Rectal smooth muscle tissue (tissue), 1 donor: ENCODE results near the gene CLEC1B.
"Not testable (repeated sequence)": the region's sequence is repeated elsewhere in the genome, so short reads cannot be mapped to it uniquely, and the experiment has no call there.

ENCODE experiments used
- H3K27ac ChIP-seq: one replicate; pipeline ENCODE4 v1.7.0; 2013; ENCODE audit warnings: low read depth, low read length, inconsistent platforms
- H3K27me3 ChIP-seq: one replicate; pipeline ENCODE4 v1.7.0; 2013; ENCODE audit warnings: low read length; ENCODE audit not compliant: control insufficient read depth, insufficient read depth
- H3K36me3 ChIP-seq: one replicate; pipeline ENCODE4 v1.7.0; 2013; ENCODE audit warnings: low read length; ENCODE audit not compliant: control insufficient read depth, insufficient read depth
- H3K4me1 ChIP-seq: one replicate; pipeline ENCODE4 v1.7.0; 2013; ENCODE audit warnings: low read length; ENCODE audit not compliant: control insufficient read depth, insufficient read depth
- H3K4me3 ChIP-seq: one replicate; pipeline ENCODE4 v1.7.0; 2013; ENCODE audit warnings: low read length
- H3K9ac ChIP-seq: one replicate; pipeline ENCODE4 v1.7.0; 2013; ENCODE audit warnings: low read length

CLEC1B gene

GRCh38 chr12:10016881-10017280 lies 18.0 kb upstream of the CLEC1B start:
- Histone ChIP-seq H3K27ac (no peak overlapping the region), H3K9ac (no peak overlapping the region), H3K27me3 (no peaks in the 10 kb centered on the region), H3K36me3 (no peaks in the 10 kb centered on the region), H3K4me1 (no peaks in the 10 kb centered on the region), H3K4me3 (no peak overlapping the region)

GRCh38 chr12:10015450-10015849 lies 16.5 kb upstream of the CLEC1B start:
- H3K4me3 ChIP-seq = no peak overlapping the region
- H3K4me1 ChIP-seq = no peaks in the 10 kb centered on the region
- H3K9ac ChIP-seq = no peak overlapping the region
- no peaks in the 10 kb centered on the region for H3K36me3 ChIP-seq
- H3K27ac ChIP-seq = no peak overlapping the region
- H3K27me3 ChIP-seq = no peaks in the 10 kb centered on the region

GRCh38 chr12:10012630-10013330 lies 13.9 kb upstream of the CLEC1B start:
- Histone ChIP-seq H3K27me3 (no peaks in the 10 kb centered on the region), H3K9ac (no peak overlapping the region), H3K36me3 (no peaks in the 10 kb centered on the region), H3K4me3 (no peak overlapping the region), H3K27ac (no peak overlapping the region), H3K4me1 (no peaks in the 10 kb centered on the region)

GRCh38 chr12:10001171-10001776 lies 2.4 kb upstream of the CLEC1B start:
- no peaks in the 10 kb centered on the region for H3K36me3 ChIP-seq
- no peak overlapping the region for H3K27ac ChIP-seq
- H3K9ac ChIP-seq = no peak overlapping the region
- no peaks in the 10 kb centered on the region for H3K4me1 ChIP-seq
- H3K4me3 ChIP-seq = no peak overlapping the region
- no peaks in the 10 kb centered on the region for H3K27me3 ChIP-seq

- Histone ChIP-seq H3K4me1 (no peaks in the 10 kb centered on the region), H3K27ac (no peak overlapping the region), H3K36me3 (no peaks in the 10 kb centered on the region), H3K27me3 (no peaks in the 10 kb centered on the region), H3K9ac (no peak overlapping the region), H3K4me3 (no peak overlapping the region)
These were observed 6.6 kb downstream of the CLEC1B start for GRCh38 chr12:9992296-9992695.

GRCh38 chr12:9991876-9992275 lies 7.0 kb downstream of the CLEC1B start:
- H3K27ac ChIP-seq = no peak overlapping the region
- no peak overlapping the region for H3K4me3 ChIP-seq
- H3K27me3 ChIP-seq = no peaks in the 10 kb centered on the region

GRCh38 chr12:9980126-9980525 lies 18.8 kb downstream of the CLEC1B start:
- no peaks in the 10 kb centered on the region for H3K27me3 ChIP-seq
- no peak overlapping the region for H3K4me3 ChIP-seq
- H3K4me1 ChIP-seq = no peaks in the 10 kb centered on the region
- no peak overlapping the region for H3K9ac ChIP-seq
- H3K27ac ChIP-seq = no peak overlapping the region
- no peaks in the 10 kb centered on the region for H3K36me3 ChIP-seq

More at GRCh38 chr12:9991876-9992275, 7.0 kb downstream of the CLEC1B start:
- no peaks in the 10 kb centered on the region for H3K36me3 ChIP-seq
- no peak overlapping the region for H3K9ac ChIP-seq
- no peaks in the 10 kb centered on the region for H3K4me1 ChIP-seq

GRCh38 chr12:9977916-9978315 lies 21.0 kb downstream of the CLEC1B start:
- Histone ChIP-seq H3K4me1 (no peaks in the 10 kb centered on the region), H3K36me3 (no peaks in the 10 kb centered on the region), H3K4me3 (no peak overlapping the region), H3K9ac (no peak overlapping the region), H3K27ac (no peak overlapping the region), H3K27me3 (no peaks in the 10 kb centered on the region)

GRCh38 chr12:9976626-9977025 lies 22.3 kb downstream of the CLEC1B start:
- not testable (repeated sequence) for H3K27me3 ChIP-seq, H3K4me1 ChIP-seq, H3K4me3 ChIP-seq, H3K36me3 ChIP-seq, H3K9ac ChIP-seq, H3K27ac ChIP-seq

GRCh38 chr12:9975614-9976013 lies 23.3 kb downstream of the CLEC1B start:
- Histone ChIP-seq H3K4me1 (no peaks in the 10 kb centered on the region), H3K27me3 (no peaks in the 10 kb centered on the region), H3K36me3 (no peaks in the 10 kb centered on the region), H3K27ac (no peak overlapping the region), H3K9ac (no peak overlapping the region), H3K4me3 (no peak overlapping the region)

- H3K36me3 ChIP-seq, H3K4me3 ChIP-seq, H3K27ac ChIP-seq, H3K27me3 ChIP-seq, H3K4me1 ChIP-seq, H3K9ac ChIP-seq: not testable (repeated sequence)
These were observed 24.2 kb downstream of the CLEC1B start for GRCh38 chr12:9974731-9975130.

- H3K4me1 ChIP-seq = no peaks in the 10 kb centered on the region
- no peaks in the 10 kb centered on the region for H3K36me3 ChIP-seq
- H3K27ac ChIP-seq = no peak overlapping the region
- no peaks in the 10 kb centered on the region for H3K27me3 ChIP-seq
- H3K9ac ChIP-seq = no peak overlapping the region
- H3K4me3 ChIP-seq = no peak overlapping the region
These were observed 25.0 kb downstream of the CLEC1B start for GRCh38 chr12:9973949-9974348.

GRCh38 chr12:9971181-9971580 lies 27.7 kb downstream of the CLEC1B start, which contains the start of gene CLEC12A:
TSS of gene CLEC12A (plus strand) at chr12:9971409. CDS start at chr12:9971597, 188 bp downstream.
- H3K36me3 ChIP-seq = no peaks in the 10 kb centered on the region
- no peaks in the 10 kb centered on the region for H3K4me1 ChIP-seq
- no peak within 1 kb of the TSS for H3K4me3 ChIP-seq
- no peak within 1 kb of the TSS for H3K27ac ChIP-seq
- H3K9ac ChIP-seq = no peak within 1 kb of the TSS
- no peaks in the 10 kb centered on the region for H3K27me3 ChIP-seq
